Spleen (tissue), 11 donors: ENCODE results near the gene APLF. TPM values are rescaled to one million over a fixed set of nuclear protein-coding genes. Genes with fewer than 3 reads are reported as not detected.

Experiments used
- DNase-seq: peaks from one replicate; pipeline ENCODE4 v3.0.0-alpha.2; 2020
- H3K27ac ChIP-seq, 8 donors: fragments of 200-600 bp; sonication (generic) in 7 of 8; 1 replicate in 4 of 8; 2 replicates in 4 of 8; pipeline versions ENCODE4 v1.5.0 to v1.8.0; 2016 to 2021; ENCODE audit warnings: inconsistent platforms in 4 of 8, mild to moderate bottlenecking in 4 of 8, moderate library complexity in 1 of 8
- H3K27me3 ChIP-seq, 7 donors: fragments of 200-600 bp; sonication (generic) in 6 of 7; replicated peaks in 1 of 7; 1 replicate in 4 of 7; 2 replicates in 3 of 7; pipeline versions ENCODE4 v1.5.0 to v1.8.0; 2016 to 2021; ENCODE audit warnings: inconsistent platforms in 3 of 7, mild to moderate bottlenecking in 1 of 7
- H3K36me3 ChIP-seq, 6 donors: fragments of 200-600 bp; sonication (generic) in 5 of 6; 1 replicate in 4 of 6; 2 replicates in 2 of 6; pipeline versions ENCODE4 v1.5.0 to v1.8.0; 2016 to 2021; ENCODE audit warnings: inconsistent platforms in 2 of 6
- H3K4me1 ChIP-seq, 6 donors: fragments of 200-600 bp; sonication (generic) in 5 of 6; 1 replicate in 3 of 6; 2 replicates in 3 of 6; pipeline versions ENCODE4 v1.5.0 to v1.8.0; 2016 to 2021; ENCODE audit warnings: inconsistent platforms in 3 of 6
- H3K4me3 ChIP-seq, 8 donors: fragments of 200-600 bp; sonication (generic) in 7 of 8; 1 replicate in 4 of 8; 2 replicates in 4 of 8; pipeline versions ENCODE4 v1.5.0 to v1.8.0; 2016 to 2021; ENCODE audit warnings: inconsistent platforms in 4 of 8, mild to moderate bottlenecking in 4 of 8, moderate library complexity in 2 of 8
- H3K9me3 ChIP-seq, 8 donors: fragments of 200-600 bp; sonication (generic) in 7 of 8; 1 replicate in 4 of 8; 2 replicates in 4 of 8; pipeline versions ENCODE4 v1.5.0 to v1.8.0; 2016 to 2021; ENCODE audit warnings: inconsistent platforms in 4 of 8
- POLR2A ChIP-seq, 3 donors: fragments of 450-650 bp; IDR thresholded peaks; one replicate each; pipeline ENCODE4 v1.5.1; 2017; ENCODE audit warnings: antibody characterized with exemption in 3 of 3, mild to moderate bottlenecking in 1 of 3
- POLR2AphosphoS5 ChIP-seq, 3 donors: sonication (generic); formaldehyde crosslinking; IDR thresholded peaks; one replicate each; pipeline ENCODE4 v1.5.1; 2017; ENCODE audit warnings: antibody characterized with exemption in 3 of 3
- WGBS, 5 donors: extraction: QIAGEN DNeasy Blood & Tissue Kit in 3 of 5; methylation state at CpG; one replicate each; pipeline versions ENCODE4 v1.1.5 to v1.1.7; 2013 to 2018; 5-methylcytosine and 5-hydroxymethylcytosine counted together
- intact Hi-C: fragments of 100-400 bp; cut with DNase I; formaldehyde crosslinking; loops from one replicate; pipeline ENCODE4 v1.15.0; 2023; ENCODE audit warnings: low total_unique reads
- polyA plus RNA-seq, 3 donors: library from polyadenylated mRNA; stranded (reverse); fragments of 200-250 nt; gene quantifications; one replicate each; pipeline ENCODE4 v1.2.1, GENCODE V29; 2013
- total RNA-seq, 7 donors: library from RNA; depleted of rRNA in 3 of 7; stranded (reverse); fragments of >200 nt in 3 of 7; fragmentation: NEBNext Ultra II Directional in 4 of 7; extraction: Animal tissue kit (Norgen Biotek cat#: 25700) in 4 of 7; gene quantifications; one replicate each; pipeline versions ENCODE4 v1.1.0 to v1.2.1, GENCODE V29; 2016 to 2021
- TF ChIP-seq, protein P1 (sequence below), 11 experiments: fragments of 200-600 bp in 7 of 11; fragments of 450-650 bp in 4 of 11; sonication (generic) in 4 of 11; IDR thresholded peaks in 8 of 11; conservative IDR thresholded peaks in 3 of 11; 1 replicate in 7 of 11; 2 replicates in 4 of 11; pipeline versions ENCODE4 v1.4.0 to v1.8.0; 2016 to 2021; ENCODE audit warnings: antibody characterized with exemption in 11 of 11, inconsistent platforms in 4 of 11, mild to moderate bottlenecking in 1 of 11
- donor health status: healthy with polysubstance abuse.
- donor health status: DM: no; HTN: no; CAD: no; lungs with moderate emphysema.
- donor health status: DM: no; HTN: no; CAD: no.
- donor health status: Bipolar disorder and iron deficiency.
- donor health status: healthy.
- donor health status: DM: no; HTN: no; CAD: no.
- donor health status: DM: yes; HTN: yes; CAD: no.

APLF gene
- total and polyA plus RNA-seq, 10 donors = 1.1 to 7.2 (median 5.0) TPM

DNA sequence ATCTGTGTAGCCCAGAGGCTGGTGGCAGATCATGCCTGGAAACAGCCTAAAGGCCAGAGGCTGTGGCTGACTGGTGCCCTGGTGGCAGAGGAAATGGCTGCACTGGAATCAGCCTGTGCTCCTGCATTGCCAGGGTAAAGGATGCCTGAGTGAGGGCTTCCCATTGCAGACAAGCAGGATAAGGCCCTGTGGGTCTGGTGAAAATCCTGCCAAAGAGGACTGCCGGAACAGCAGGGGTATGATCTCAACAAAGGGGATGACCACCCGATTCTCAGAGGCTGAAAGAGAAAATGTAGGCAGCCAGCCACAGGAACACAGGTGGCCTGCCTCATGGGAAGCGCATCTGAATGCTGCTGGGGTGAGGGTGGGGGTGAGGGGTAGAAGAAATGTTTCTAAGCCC lies 48.5 kb upstream of the APLF start:
- no peak for TF ChIP-seq POLR2AphosphoS5 (IDR thresholded peaks at IDR 0.05)
- TF ChIP-seq, protein P1, sequence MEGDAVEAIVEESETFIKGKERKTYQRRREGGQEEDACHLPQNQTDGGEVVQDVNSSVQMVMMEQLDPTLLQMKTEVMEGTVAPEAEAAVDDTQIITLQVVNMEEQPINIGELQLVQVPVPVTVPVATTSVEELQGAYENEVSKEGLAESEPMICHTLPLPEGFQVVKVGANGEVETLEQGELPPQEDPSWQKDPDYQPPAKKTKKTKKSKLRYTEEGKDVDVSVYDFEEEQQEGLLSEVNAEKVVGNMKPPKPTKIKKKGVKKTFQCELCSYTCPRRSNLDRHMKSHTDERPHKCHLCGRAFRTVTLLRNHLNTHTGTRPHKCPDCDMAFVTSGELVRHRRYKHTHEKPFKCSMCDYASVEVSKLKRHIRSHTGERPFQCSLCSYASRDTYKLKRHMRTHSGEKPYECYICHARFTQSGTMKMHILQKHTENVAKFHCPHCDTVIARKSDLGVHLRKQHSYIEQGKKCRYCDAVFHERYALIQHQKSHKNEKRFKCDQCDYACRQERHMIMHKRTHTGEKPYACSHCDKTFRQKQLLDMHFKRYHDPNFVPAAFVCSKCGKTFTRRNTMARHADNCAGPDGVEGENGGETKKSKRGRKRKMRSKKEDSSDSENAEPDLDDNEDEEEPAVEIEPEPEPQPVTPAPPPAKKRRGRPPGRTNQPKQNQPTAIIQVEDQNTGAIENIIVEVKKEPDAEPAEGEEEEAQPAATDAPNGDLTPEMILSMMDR (IDR thresholded peaks at IDR 0.05 in 8 of 11, conservative IDR thresholded peaks at IDR 0.05 in 3 of 11) = peak in 2 of 11 experiments; percentile 7 to 16
- TF ChIP-seq POLR2A (IDR thresholded peaks at IDR 0.05) = no peak
- intact Hi-C loops = no loop called here
- H3K36me3 ChIP-seq = no peaks in the 10 kb centered on the region
- DNase-seq = no peak
- 66 to 87% (median 80%) methylated on average over 3 of the region's 3 CpGs for WGBS, 5 donors
- H3K27ac ChIP-seq = peak overlapping the region in 4 of 8 donors; percentile 4 to 70 (median 28)
- H3K27me3 ChIP-seq = no peaks in the 10 kb centered on the region
- no peaks in the 10 kb centered on the region for H3K9me3 ChIP-seq
- no peak overlapping the region for H3K4me3 ChIP-seq
- H3K4me1 ChIP-seq = peaks cover 17 to 72% (median 39%) of the 10 kb centered on the region in 6 donors

DNA sequence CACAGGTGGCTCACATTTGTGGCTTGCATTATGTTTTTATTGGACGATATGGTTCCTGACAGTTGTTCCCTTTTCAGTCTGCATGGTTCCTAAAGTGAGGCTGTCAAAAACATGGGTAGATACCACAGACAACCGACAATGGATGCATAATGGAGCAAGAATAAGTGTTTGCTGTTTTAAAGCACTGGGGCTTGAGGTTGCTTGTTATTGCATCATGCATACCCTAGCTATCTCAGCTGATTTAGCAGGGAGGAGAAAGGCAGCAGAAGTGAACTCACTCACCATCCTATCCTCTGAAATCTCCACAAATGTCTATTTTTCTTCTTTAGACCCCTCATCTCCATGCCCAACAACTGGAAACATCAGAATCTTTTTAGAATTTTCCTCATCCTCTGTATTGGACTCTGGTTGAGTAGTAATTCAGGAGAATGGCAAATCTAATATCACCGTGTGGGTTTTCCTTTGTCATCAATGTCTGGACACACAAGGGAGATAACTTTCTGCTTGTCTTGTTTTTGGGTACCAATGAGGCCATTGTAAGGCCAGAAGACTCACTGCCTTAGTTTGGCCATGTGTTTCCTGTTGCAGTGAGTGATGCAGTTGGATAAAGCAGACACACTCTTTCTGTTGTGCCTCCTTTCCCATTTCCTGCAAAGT lies 47.0 kb upstream of the APLF start:
- no peak overlapping the region for H3K27ac ChIP-seq
- H3K4me3 ChIP-seq = no peak overlapping the region
- WGBS, 5 donors = 47 to 62% (median 55%) methylated on average over 3 of the region's 3 CpGs
- no peaks in the 10 kb centered on the region for H3K36me3 ChIP-seq
- no peaks in the 10 kb centered on the region for H3K9me3 ChIP-seq
- H3K27me3 ChIP-seq = no peaks in the 10 kb centered on the region
- peaks cover 27 to 85% (median 54%) of the 10 kb centered on the region in 6 donors for H3K4me1 ChIP-seq
- intact Hi-C loops = loop anchor here (10.0 kb wide), 1 partner anchor 46 kb away; no protein-coding TSS in a partner anchor
- TF ChIP-seq POLR2AphosphoS5 (IDR thresholded peaks at IDR 0.05) (no peak), POLR2A (IDR thresholded peaks at IDR 0.05) (no peak)
- DNase-seq = no peak

DNA sequence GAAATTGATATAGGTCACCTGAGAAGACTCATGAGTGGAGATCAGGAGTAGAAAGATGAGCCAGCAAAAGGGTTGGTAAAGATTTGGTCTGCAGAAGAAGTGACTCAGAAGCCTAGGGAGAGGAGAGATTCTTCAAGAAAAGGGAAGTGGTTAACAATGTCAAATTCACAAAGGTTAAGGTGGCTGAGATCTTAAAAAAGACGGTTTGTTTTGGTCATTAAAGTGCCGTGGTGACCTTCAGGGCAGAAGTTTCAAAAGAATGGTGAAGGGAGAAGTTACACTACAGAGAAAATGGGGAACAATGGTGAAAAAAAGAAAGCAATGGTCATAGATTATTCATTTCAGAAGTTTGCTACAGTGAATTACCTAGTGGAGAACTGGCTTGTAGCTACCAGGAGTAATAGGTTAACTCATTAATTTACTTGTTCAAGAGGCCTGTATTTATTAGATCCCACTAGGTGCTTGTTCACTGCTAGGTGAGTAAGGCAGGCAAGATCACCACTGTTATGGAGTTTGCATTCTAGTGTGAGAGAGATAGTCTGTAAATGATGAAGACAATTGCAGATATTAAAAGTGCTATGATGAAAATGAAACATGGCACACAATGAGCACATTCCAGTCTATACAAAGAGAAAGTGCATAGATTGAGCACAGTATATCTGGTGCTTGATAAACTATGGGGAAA lies 43.3 kb upstream of the APLF start:
- no peak for DNase-seq
- Histone ChIP-seq H3K27ac (peak overlapping the region; percentile 1 to 83 (median 73)), H3K4me1 (peaks cover 34 to 94% (median 71%) of the 10 kb centered on the region in 6 donors), H3K9me3 (no peaks in the 10 kb centered on the region), H3K4me3 (peak overlapping the region in 1 of 8 donors; percentile 25), H3K27me3 (no peaks in the 10 kb centered on the region), H3K36me3 (no peaks in the 10 kb centered on the region)
- 4 to 16% (median 8%) methylated on average over 2 of the region's 2 CpGs for WGBS, 5 donors
- intact Hi-C loops = loop anchor here (10.0 kb wide), 1 partner anchor 49 kb away; no protein-coding TSS in a partner anchor
- TF ChIP-seq, protein P1 (IDR thresholded peaks at IDR 0.05 in 8 of 11, conservative IDR thresholded peaks at IDR 0.05 in 3 of 11) = no peak
- TF ChIP-seq POLR2AphosphoS5 (IDR thresholded peaks at IDR 0.05) = no peak
- TF ChIP-seq POLR2A (IDR thresholded peaks at IDR 0.05) = no peak

DNA sequence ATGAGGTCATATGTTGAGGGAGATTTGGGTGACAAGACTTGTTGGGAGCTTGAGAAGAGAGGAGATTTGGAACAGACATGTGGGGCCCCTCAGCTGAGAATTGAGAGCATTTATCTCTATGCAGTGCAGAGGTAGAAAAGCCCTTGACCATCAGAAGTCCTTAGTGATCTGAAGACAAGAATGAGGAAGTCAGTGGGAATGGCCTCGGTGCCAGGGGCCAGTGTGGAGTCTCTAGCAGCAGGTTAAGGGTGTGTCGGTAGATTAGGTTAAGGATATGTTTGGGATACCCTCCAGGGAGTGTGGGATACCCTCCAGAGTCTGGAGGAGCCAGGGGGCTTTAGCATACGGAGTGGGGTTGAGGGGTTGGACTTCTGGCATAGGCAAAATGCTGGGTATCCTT lies 41.9 kb upstream of the APLF start:
- intact Hi-C loops = loop anchor here (10.0 kb wide), 1 partner anchor 51 kb away; no protein-coding TSS in a partner anchor
- H3K9me3 ChIP-seq = no peaks in the 10 kb centered on the region
- WGBS, 5 donors = 70 to 90% (median 79%) methylated on average over 3 of the region's 3 CpGs
- no peaks in the 10 kb centered on the region for H3K36me3 ChIP-seq
- peaks cover 34 to 86% (median 63%) of the 10 kb centered on the region in 6 donors for H3K4me1 ChIP-seq
- peak overlapping the region in 7 of 8 donors; percentile 9 to 83 (median 75) for H3K27ac ChIP-seq
- no peak for DNase-seq
- TF ChIP-seq, protein P1 (IDR thresholded peaks at IDR 0.05 in 8 of 11, conservative IDR thresholded peaks at IDR 0.05 in 3 of 11) = no peak
- TF ChIP-seq POLR2AphosphoS5 (IDR thresholded peaks at IDR 0.05) (no peak), POLR2A (IDR thresholded peaks at IDR 0.05) (no peak)
- H3K4me3 ChIP-seq = no peak overlapping the region
- no peaks in the 10 kb centered on the region for H3K27me3 ChIP-seq
